ENCODE data around the gene MAGI2. TPM values are rescaled to one million over a fixed set of nuclear protein-coding genes. Genes with fewer than 3 reads are reported as not detected.

MAGI2 gene
- total RNA-seq, 1 experiment from 2014 or later: 14.3 TPM

DNA sequence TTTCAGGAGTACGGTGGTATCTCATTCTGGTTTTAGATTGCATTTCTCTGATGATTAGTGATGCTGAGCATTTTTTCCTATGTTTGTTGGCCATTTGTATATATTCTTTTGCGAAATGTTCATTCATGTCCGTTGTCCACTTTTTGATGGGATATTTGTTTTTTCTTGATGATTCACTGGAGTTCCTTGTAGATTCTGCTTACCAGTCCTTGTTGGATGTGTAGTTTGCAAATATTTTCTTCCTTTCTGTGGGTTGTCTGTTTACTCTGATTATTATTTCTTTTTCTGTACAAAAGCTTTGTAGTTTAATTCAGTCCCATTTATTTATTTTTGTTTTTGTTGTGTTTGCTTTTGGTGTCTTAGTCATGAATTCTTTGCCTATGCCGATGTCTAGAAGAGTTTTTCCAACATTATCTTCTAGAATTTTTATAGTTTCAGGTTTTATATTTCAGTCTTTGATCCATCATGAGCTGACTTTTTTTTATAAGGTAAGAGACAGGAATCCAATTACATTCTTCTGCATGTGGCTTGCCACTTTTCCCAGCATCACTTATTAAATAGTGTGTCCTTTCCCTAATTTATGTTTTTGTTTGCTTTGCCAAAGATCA lies 320.5 kb downstream of the MAGI2 start:
- Histone ChIP-seq H3K23ac (ENCODE audit: insufficient read length, low read depth, low read length) (no peak overlapping the region), H3K79me2 (ENCODE audit: insufficient read depth, low read length) (no peaks in the 10 kb centered on the region), H3K4me2 (ENCODE audit: insufficient read depth, insufficient read length, low read length) (no peak overlapping the region), H3K9ac (ENCODE audit: extremely low read depth, insufficient read length, low read length) (no peak overlapping the region), H4K20me1 (ENCODE audit: control insufficient read depth, insufficient read depth, insufficient read length) (no peaks in the 10 kb centered on the region), H2BK12ac (ENCODE audit: insufficient read length, low read depth, low read length) (no peak overlapping the region), H3K23me2 (ENCODE audit: insufficient read length, low read depth, low read length, poor library complexity, severe bottlenecking) (no peaks in the 10 kb centered on the region), H2BK15ac (ENCODE audit: low read depth, low read length) (no peak overlapping the region), H4K5ac (ENCODE audit: insufficient read length, low read depth, low read length) (no peak overlapping the region), H2AFZ (ENCODE audit: low read length) (no peak overlapping the region), H3K56ac (ENCODE audit: insufficient read length, low read depth, low read length) (no peak overlapping the region), H3K79me1 (ENCODE audit: insufficient read depth, low read depth, low read length, poor library complexity, severe bottlenecking) (no peaks in the 10 kb centered on the region), H2AK5ac (ENCODE audit: insufficient read length, low read length) (no peak overlapping the region), H3T11ph (ENCODE audit: low read length) (no peak overlapping the region), H3K18ac (ENCODE audit: insufficient read length, low read depth, low read length) (no peak overlapping the region), H2BK5ac (ENCODE audit: insufficient read length, low read length) (no peak overlapping the region), H2BK120ac (ENCODE audit: low read depth, low read length, poor library complexity, severe bottlenecking) (no peak overlapping the region), H4K8ac (replicated peaks; ENCODE audit: insufficient read length, low read depth, low read length) (no peak overlapping the region), H4K91ac (ENCODE audit: insufficient read length, low read depth, low read length) (no peak overlapping the region), H3K14ac (ENCODE audit: insufficient read depth, low read length) (no peak overlapping the region), H3K4me1 (ENCODE audit: insufficient read depth, low read length) (no peaks in the 10 kb centered on the region), H2BK20ac (ENCODE audit: low read depth, low read length, poor library complexity, severe bottlenecking) (no peak overlapping the region), H3K27ac (ENCODE audit: insufficient read length, low read depth, low read length) (no peak overlapping the region), H3K27me3 (ENCODE audit: insufficient read depth, low read length) (no peaks in the 10 kb centered on the region), H3K4ac (ENCODE audit: low read depth, low read length) (no peak overlapping the region), H3K9me3 (ENCODE audit: control insufficient read depth, low read depth, low read length) (no peaks in the 10 kb centered on the region)
- no peak overlapping the region for H3K4me3 Mint-ChIP-seq
- no peaks in the 10 kb centered on the region for H3K36me3 Mint-ChIP-seq (ENCODE audit: insufficient read depth in 1 of 3, low read depth in 3 of 3)
- H3K27ac Mint-ChIP-seq: no peak overlapping the region
- DNase-seq: no peak
- no peaks in the 10 kb centered on the region for H3K9me3 Mint-ChIP-seq
- WGBS (ENCODE audit: extremely low coverage, insufficient read length, low lambda C conversion rate): no CpG with 5 or more reads among the region's 4 CpGs
- H3K4me1 Mint-ChIP-seq: no peaks in the 10 kb centered on the region
- TF ChIP-seq, protein P1, sequence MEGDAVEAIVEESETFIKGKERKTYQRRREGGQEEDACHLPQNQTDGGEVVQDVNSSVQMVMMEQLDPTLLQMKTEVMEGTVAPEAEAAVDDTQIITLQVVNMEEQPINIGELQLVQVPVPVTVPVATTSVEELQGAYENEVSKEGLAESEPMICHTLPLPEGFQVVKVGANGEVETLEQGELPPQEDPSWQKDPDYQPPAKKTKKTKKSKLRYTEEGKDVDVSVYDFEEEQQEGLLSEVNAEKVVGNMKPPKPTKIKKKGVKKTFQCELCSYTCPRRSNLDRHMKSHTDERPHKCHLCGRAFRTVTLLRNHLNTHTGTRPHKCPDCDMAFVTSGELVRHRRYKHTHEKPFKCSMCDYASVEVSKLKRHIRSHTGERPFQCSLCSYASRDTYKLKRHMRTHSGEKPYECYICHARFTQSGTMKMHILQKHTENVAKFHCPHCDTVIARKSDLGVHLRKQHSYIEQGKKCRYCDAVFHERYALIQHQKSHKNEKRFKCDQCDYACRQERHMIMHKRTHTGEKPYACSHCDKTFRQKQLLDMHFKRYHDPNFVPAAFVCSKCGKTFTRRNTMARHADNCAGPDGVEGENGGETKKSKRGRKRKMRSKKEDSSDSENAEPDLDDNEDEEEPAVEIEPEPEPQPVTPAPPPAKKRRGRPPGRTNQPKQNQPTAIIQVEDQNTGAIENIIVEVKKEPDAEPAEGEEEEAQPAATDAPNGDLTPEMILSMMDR (conservative IDR thresholded peaks at IDR 0.05): no peak
- peaks cover 2% of the 10 kb centered on the region; the same call in 1 of the 2 replicates for H3K27me3 Mint-ChIP-seq (ENCODE audit: low read depth)
